HG02973 (cell line): ENCODE results near the gene FLACC1.

ENCODE experiments used
- ATAC-seq: cut with Tn5 transposase; IDR thresholded peaks from one replicate; pipeline ENCODE4 v1.9.1; 2021; ENCODE audit warnings: moderate library complexity; ENCODE audit not compliant: unreplicated experiment

FLACC1 gene

GRCh38 chr2:201279079-201279478 is 78.1 kb downstream of the FLACC1 start:
- no peak for ATAC-seq

GRCh38 chr2:201276511-201276910 is 80.6 kb downstream of the FLACC1 start:
- ATAC-seq: no peak

DNA sequence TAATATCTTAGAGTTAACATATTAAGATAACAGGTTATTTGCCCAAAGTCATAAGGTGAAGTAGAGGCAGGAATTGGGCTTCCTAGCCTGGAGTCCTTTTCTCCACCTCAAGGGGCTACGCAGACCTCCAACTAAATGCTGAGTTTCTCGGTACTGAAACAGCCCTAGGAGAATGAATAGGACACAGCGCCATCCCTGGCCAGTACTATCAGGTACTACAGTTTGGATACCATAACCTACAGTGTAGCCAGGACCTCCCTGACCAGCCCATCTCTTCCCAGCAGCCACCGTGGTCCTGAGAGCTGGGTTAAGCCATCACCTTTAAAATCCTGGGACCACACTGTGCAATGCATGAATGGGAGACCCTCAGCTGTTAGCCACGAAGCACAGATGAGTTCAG is 81.2 kb downstream of the FLACC1 start:
- no peak for ATAC-seq

- no peak for ATAC-seq
Observed at GRCh38 chr2:201275069-201275468, 82.1 kb downstream of the FLACC1 start.

- no peak for ATAC-seq
Observed at GRCh38 chr2:201273330-201273983, 83.7 kb downstream of the FLACC1 start.

GRCh38 chr2:201271917-201272316 is 85.2 kb downstream of the FLACC1 start:
- no peak for ATAC-seq

GRCh38 chr2:201270293-201271001 is 86.7 kb downstream of the FLACC1 start:
- ATAC-seq: no peak

DNA sequence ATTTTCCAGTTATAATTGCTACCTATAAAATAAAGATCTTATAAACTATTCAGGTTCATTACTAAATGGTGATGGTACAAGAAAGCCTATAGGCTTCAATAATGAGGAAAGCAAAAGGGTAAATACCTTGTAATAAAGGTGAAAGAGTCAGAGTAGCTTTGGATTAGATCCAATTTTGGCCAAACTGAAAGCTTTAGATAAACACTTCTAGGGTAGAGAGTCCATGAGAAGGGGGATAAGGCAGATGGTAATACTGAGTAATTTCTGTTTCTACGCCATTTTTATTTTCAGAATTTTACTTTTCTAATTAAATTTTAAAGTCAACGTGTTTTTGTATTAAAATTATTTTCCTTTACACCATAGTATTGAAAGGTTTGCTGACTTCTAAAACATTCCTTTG is 87.4 kb downstream of the FLACC1 start:
- no peak for ATAC-seq

GRCh38 chr2:201267278-201268030 is 89.7 kb downstream of the FLACC1 start:
- no peak for ATAC-seq

- ATAC-seq: no peak
Observed at GRCh38 chr2:201266629-201267028, 90.5 kb downstream of the FLACC1 start.

DNA sequence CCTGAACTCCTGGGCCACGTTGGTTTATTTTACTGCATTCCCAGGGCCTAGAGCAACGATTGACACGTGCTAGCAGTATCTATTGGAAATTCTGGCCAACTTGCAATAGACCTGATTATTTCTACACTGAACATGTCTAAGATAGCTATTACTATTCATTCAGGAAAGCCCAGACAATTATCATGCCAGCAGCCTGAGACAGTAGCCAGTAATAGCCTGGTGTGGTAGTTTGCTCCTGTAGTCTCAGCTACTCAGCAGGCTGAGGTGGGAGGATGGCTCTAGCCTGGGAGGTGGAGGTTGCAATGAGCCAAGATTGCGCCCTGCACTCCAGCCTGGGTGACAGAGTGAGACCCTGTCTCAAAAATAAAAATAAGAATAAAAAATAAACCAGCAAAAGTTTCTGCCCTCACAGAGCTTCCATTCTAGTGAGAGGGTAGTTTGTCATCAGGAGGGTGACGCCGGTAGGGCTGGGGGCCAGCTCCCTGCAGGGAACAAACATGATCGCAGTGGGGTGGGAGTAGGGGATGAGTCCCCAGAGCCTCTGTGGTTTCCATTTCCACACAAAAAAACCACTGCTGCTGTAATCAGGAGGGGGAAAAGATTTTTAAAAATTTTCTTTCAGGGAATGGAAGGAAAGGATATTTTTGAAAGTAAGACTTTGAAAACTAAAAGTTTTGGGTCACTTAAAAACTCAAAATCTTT is 92.5 kb downstream of the FLACC1 start:
- no peak for ATAC-seq

- ATAC-seq: no peak
Observed at GRCh38 chr2:201263779-201264178, 93.4 kb downstream of the FLACC1 start.

DNA sequence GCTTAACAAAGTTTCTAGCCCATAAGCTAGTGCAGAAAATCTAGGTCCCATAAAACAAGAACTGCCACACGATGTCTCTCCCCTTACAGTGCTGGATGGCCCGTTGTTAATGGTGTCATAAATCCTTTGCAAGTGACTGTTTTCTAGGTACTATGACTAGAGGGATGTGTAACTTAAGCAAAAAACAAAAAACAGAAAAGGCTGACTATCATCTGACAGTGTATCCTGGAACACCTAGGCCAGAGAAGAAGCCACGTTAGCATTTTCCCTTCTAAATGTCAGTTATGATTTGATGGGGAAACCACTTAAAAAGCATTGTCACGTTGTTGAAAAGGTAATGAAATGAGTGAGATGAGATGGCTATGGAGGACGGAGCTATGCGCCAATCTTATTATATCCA is 94.4 kb downstream of the FLACC1 start:
- no peak for ATAC-seq

DNA sequence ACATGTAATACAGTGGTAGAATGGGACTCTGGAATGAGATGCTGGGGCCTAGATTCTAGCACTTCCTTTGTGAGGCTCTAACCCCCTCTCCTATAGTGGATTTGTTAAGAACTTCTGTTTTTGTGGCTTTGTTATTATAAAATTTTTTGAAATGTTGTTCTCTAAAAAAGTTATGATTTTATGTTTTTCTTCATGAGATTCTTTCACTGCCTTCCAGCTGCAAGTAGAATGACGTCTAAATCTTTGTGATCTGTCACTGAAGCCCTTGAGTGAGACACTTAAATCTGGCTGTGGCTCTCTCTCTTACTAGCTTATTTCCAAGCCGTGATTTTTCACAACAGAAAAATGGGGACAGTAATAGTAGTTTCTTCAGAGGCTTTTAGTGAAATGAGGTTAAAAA is 95.2 kb downstream of the FLACC1 start:
- no peak for ATAC-seq

DNA sequence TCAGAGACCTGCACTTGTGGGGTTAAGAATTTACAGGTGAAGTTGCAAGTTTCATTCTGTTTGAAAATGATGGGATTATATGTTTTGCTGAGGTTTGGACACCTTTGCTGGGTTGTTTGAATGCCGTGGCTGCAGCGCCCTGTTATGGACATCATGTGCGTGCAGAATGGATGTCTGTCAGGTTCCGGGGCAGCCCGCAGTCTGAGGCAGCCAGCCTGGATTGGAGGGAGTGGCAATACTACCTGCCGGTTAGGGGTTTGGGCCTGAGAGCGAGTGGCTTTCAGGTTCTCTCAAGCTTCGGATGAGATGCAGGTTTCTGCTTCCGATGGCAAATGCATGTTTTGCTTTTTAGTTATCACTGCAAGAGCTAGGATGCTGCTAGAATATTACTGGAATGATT is 95.7 kb downstream of the FLACC1 start:
- ATAC-seq: no peak

- ATAC-seq: peak; percentile 30
Observed at GRCh38 chr2:201260302-201260800, 96.8 kb downstream of the FLACC1 start, which contains the start of gene CASP8. Gene CASP8 (plus strand): TSS chr2:201260536. CDS start chr2:201266487, 5,951 bp downstream.

DNA sequence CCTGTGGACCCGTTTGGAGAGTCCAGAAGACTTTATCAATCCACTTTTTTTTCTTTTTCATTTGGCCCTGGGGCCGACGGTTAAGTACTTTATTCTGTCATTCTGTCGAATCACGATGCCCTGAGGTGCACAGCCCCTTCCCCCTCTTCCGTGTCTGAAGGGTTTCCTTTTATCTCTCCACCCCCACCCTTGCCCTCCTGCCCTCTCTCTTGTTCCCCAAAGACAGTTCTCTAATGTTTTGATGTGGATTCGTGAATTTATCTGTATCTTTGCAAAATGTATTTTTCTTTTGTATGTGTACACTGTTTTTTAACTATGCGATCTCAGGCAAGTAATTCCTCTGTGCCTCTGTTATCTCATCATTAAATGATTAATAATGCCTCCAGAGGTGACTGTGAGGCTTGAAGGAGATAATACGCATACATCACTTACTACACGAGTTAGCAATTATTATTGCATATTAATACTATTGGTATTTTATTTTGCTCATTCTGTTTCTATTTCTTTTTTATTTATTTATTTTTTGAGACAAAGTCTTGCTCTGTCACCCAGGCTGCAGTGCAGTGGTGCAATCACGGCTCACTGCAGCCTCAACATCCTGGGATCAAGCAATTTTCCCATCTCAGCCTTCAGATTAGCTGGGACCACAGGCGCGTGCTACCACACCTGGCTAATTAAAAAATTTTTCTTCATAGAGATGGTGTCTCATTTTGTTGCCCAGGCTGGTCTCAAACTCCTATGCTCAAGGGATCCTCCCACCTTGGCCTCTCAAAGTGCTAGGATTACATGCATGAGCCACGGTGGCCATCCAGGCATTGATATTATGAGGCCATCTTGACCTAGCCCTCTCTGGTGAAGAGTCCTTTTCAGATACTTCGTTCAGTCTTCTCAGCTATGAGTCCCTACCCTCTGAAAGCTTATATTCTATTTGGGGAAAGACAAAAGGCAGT is 98.2 kb downstream of the FLACC1 start:
- peak; percentile 5 for ATAC-seq

- peak; percentile 61 for ATAC-seq
Observed at GRCh38 chr2:201257956-201258665, 99.0 kb downstream of the FLACC1 start.

GRCh38 chr2:201257381-201257955 is 99.7 kb downstream of the FLACC1 start:
- ATAC-seq: peak; percentile 44
